HL-60 (cell line): ENCODE results near the gene ARFIP1.

Source experiments
- DNase-seq, 2 experiments: peaks; one replicate each; pipeline ENCODE4 v3.0.0-alpha.2; 2010 to 2020; ENCODE audit warnings: low read depth in 1 of 2, low spot score in 1 of 2
- H3K27ac ChIP-seq: fragments of 250-450 bp; sonication (Bioruptor Pico); replicated peaks from 2 replicates; pipeline ENCODE4 v1.5.1; 2020; ENCODE audit warnings: mild to moderate bottlenecking, moderate library complexity
- H3K27me3 ChIP-seq: fragments of 250-450 bp; sonication (Bioruptor Pico); 2 replicates; pipeline ENCODE4 v1.5.1; 2021; ENCODE audit warnings: mild to moderate bottlenecking, moderate library complexity; ENCODE audit not compliant: insufficient read depth, poor library complexity, severe bottlenecking
- H3K4me3 ChIP-seq: replicated peaks from 2 replicates; pipeline ENCODE4 v1.5.1; 2011; ENCODE audit warnings: mild to moderate bottlenecking, control low read depth, low read length; ENCODE audit not compliant: insufficient read depth
- CTCF ChIP-seq: IDR thresholded peaks from one replicate; pipeline ENCODE4 v1.5.1; 2011; ENCODE audit warnings: low read length, control low read depth, inconsistent platforms; ENCODE audit not compliant: insufficient read depth
- GABPA ChIP-seq: IDR thresholded peaks from 2 replicates; pipeline ENCODE4 v1.6.1; 2012; ENCODE audit warnings: low read depth
- POLR2AphosphoS5 ChIP-seq: IDR thresholded peaks from 2 replicates; pipeline ENCODE4 v1.6.1; 2012; ENCODE audit warnings: low read depth
- REST ChIP-seq: IDR thresholded peaks from 2 replicates; pipeline ENCODE4 v1.6.1; 2012; ENCODE audit warnings: low read depth; ENCODE audit not compliant: insufficient replicate concordance
- SPI1 ChIP-seq: IDR thresholded peaks from 2 replicates; pipeline ENCODE4 v1.6.1; 2012; ENCODE audit warnings: low read depth, mild to moderate bottlenecking, borderline replicate concordance

ARFIP1 gene

GRCh38 chr4:152944666-152945320 is 165.0 kb downstream of the ARFIP1 start:
- H3K27me3 ChIP-seq, result no peaks in the 10 kb centered on the region
- H3K4me3 ChIP-seq, result no peak overlapping the region
- no peak for DNase-seq
- no peak overlapping the region for H3K27ac ChIP-seq
- TF ChIP-seq REST, result no peak
- no peak for TF ChIP-seq GABPA
- no peak for TF ChIP-seq CTCF
- no peak for TF ChIP-seq POLR2AphosphoS5
- TF ChIP-seq SPI1, result no peak

- DNase-seq, result no peak
- Histone ChIP-seq H3K27ac (no peak overlapping the region), H3K27me3 (no peaks in the 10 kb centered on the region), H3K4me3 (no peak overlapping the region)
- TF ChIP-seq GABPA (no peak), SPI1 (no peak), CTCF (no peak), POLR2AphosphoS5 (no peak), REST (no peak)
These were observed 165.9 kb downstream of the ARFIP1 start for GRCh38 chr4:152945639-152946038.

- Histone ChIP-seq H3K27ac (no peak overlapping the region), H3K4me3 (no peak overlapping the region), H3K27me3 (no peaks in the 10 kb centered on the region)
- no peak for TF ChIP-seq CTCF
- no peak for TF ChIP-seq GABPA
- no peak for TF ChIP-seq POLR2AphosphoS5
- no peak for TF ChIP-seq SPI1
- DNase-seq, result no peak
These were observed 166.7 kb downstream of the ARFIP1 start for GRCh38 chr4:152946446-152946845.

- no peak for DNase-seq
- H3K27ac ChIP-seq, result no peak overlapping the region
- no peaks in the 10 kb centered on the region for H3K27me3 ChIP-seq
- no peak overlapping the region for H3K4me3 ChIP-seq
- TF ChIP-seq CTCF, result no peak
- TF ChIP-seq POLR2AphosphoS5, result no peak
- TF ChIP-seq REST, result no peak
- TF ChIP-seq SPI1, result no peak
- TF ChIP-seq GABPA, result no peak
These were observed 167.6 kb downstream of the ARFIP1 start for GRCh38 chr4:152947311-152947710.
